SU-DHL-6 (cell line): ENCODE data around the gene CD38.

Source experiments
- H2AFZ ChIP-seq: fragments of 200-600 bp; sonication (generic); 2 replicates; pipeline ENCODE4 v1.6.1; 2014; ENCODE audit warnings: low read depth, mild to moderate bottlenecking, moderate library complexity, mixed read lengths, antibody characterized with exemption, low read length; ENCODE audit not compliant: severe bottlenecking
- H3F3A ChIP-seq: fragments of 200-600 bp; shearing (Covaris generic); 2 replicates; pipeline ENCODE4 v1.6.0; 2016; ENCODE audit warnings: antibody characterized with exemption, mild to moderate bottlenecking; ENCODE audit not compliant: insufficient read depth
- H3K27ac ChIP-seq: fragments of 200-600 bp; sonication (generic); 2 replicates; pipeline ENCODE4 v1.5.1; 2016; ENCODE audit warnings: low read depth, mild to moderate bottlenecking, low read length, moderate library complexity, mixed read lengths
- H3K27me3 ChIP-seq: fragments of 200-600 bp; sonication (generic), shearing (Covaris generic); 2 replicates; pipeline ENCODE4 v1.6.0; 2014; ENCODE audit warnings: mild to moderate bottlenecking, low read length
- H3K36me3 ChIP-seq: fragments of 200-600 bp; sonication (generic); 2 replicates; pipeline ENCODE4 v1.6.1; 2014; ENCODE audit warnings: mild to moderate bottlenecking, low read length, mixed read lengths
- H3K4me2 ChIP-seq: fragments of 300-600, 200-600 bp; shearing (Covaris generic), sonication (generic); 2 replicates; pipeline ENCODE4 v1.6.0; 2014; ENCODE audit warnings: low read length, low read depth, mild to moderate bottlenecking; ENCODE audit not compliant: poor library complexity, severe bottlenecking
- H3K4me3 ChIP-seq: fragments of 200-600 bp; sonication (generic); 2 replicates; pipeline ENCODE4 v1.5.1; 2014; ENCODE audit warnings: antibody characterized with exemption, low read length, mild to moderate bottlenecking, mixed read lengths; ENCODE audit not compliant: insufficient read depth, poor library complexity, severe bottlenecking
- H3K79me2 ChIP-seq: fragments of 200-600 bp; sonication (generic); 2 replicates; pipeline ENCODE4 v1.6.1; 2014; ENCODE audit warnings: mild to moderate bottlenecking, low read length, moderate library complexity; ENCODE audit not compliant: insufficient read depth
- H3K9ac ChIP-seq: fragments of 200-600 bp; sonication (generic); 2 replicates; pipeline ENCODE4 v1.7.0; 2014; ENCODE audit warnings: mild to moderate bottlenecking, low read length
- H3K9me2 ChIP-seq: fragments of 200-600 bp; sonication (generic); replicated peaks from 2 replicates; pipeline ENCODE4 v1.6.1; 2014; ENCODE audit warnings: low read length; ENCODE audit not compliant: insufficient read depth
- H3K9me3 ChIP-seq: fragments of 200-600 bp; sonication (generic); 2 replicates; pipeline ENCODE4 v1.6.1; 2014; ENCODE audit warnings: low read length, mixed read lengths; ENCODE audit not compliant: insufficient read depth
- H4K20me1 ChIP-seq: fragments of 200-600 bp; sonication (generic); 2 replicates; pipeline ENCODE4 v1.6.1; 2014; ENCODE audit warnings: low read depth, mild to moderate bottlenecking, antibody characterized with exemption, low read length, moderate library complexity, mixed read lengths
- EZH2phosphoT487 ChIP-seq: fragments of 200-600 bp; sonication (generic), shearing (Covaris generic); conservative IDR thresholded peaks from 2 replicates; pipeline ENCODE4 v1.6.1; 2018; ENCODE audit warnings: mild to moderate bottlenecking, antibody characterized with exemption, low read length, moderate library complexity, mixed read lengths
- TF ChIP-seq, protein P1 (sequence below): fragments of 200-600 bp; sonication (generic); IDR thresholded peaks from one replicate; pipeline ENCODE4 v1.5.1; 2017; ENCODE audit warnings: antibody characterized with exemption, mild to moderate bottlenecking, low read length, moderate library complexity; ENCODE audit not compliant: insufficient read depth, poor library complexity, severe bottlenecking

The CD38 gene

GRCh38 chr4:15894921-15895916 lies 117.1 kb downstream of the CD38 start:
- TF ChIP-seq EZH2phosphoT487 = no peak
- TF ChIP-seq, protein P1, sequence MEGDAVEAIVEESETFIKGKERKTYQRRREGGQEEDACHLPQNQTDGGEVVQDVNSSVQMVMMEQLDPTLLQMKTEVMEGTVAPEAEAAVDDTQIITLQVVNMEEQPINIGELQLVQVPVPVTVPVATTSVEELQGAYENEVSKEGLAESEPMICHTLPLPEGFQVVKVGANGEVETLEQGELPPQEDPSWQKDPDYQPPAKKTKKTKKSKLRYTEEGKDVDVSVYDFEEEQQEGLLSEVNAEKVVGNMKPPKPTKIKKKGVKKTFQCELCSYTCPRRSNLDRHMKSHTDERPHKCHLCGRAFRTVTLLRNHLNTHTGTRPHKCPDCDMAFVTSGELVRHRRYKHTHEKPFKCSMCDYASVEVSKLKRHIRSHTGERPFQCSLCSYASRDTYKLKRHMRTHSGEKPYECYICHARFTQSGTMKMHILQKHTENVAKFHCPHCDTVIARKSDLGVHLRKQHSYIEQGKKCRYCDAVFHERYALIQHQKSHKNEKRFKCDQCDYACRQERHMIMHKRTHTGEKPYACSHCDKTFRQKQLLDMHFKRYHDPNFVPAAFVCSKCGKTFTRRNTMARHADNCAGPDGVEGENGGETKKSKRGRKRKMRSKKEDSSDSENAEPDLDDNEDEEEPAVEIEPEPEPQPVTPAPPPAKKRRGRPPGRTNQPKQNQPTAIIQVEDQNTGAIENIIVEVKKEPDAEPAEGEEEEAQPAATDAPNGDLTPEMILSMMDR = no peak
- Histone ChIP-seq H3K9me2 (no peaks in the 10 kb centered on the region), H3K27me3 (no peaks in the 10 kb centered on the region), H2AFZ (no peak overlapping the region), H3K9me3 (no peaks in the 10 kb centered on the region), H3K79me2 (no peaks in the 10 kb centered on the region), H3F3A (no peaks in the 10 kb centered on the region), H3K36me3 (no peaks in the 10 kb centered on the region), H3K9ac (no peak overlapping the region), H3K4me3 (no peak overlapping the region), H4K20me1 (no peaks in the 10 kb centered on the region), H3K4me2 (no peak overlapping the region), H3K27ac (no peak overlapping the region)

- H3K9me3 ChIP-seq = no peaks in the 10 kb centered on the region
- no peak overlapping the region for H3K9ac ChIP-seq
- H4K20me1 ChIP-seq = no peaks in the 10 kb centered on the region
- TF ChIP-seq EZH2phosphoT487 = no peak
- TF ChIP-seq, protein P1 = no peak
- H3K4me2 ChIP-seq = no peak overlapping the region
- no peaks in the 10 kb centered on the region for H3F3A ChIP-seq
- H2AFZ ChIP-seq = no peak overlapping the region
- no peaks in the 10 kb centered on the region for H3K36me3 ChIP-seq
- no peak overlapping the region for H3K27ac ChIP-seq
- H3K9me2 ChIP-seq = no peaks in the 10 kb centered on the region
- H3K79me2 ChIP-seq = no peaks in the 10 kb centered on the region
- no peaks in the 10 kb centered on the region for H3K27me3 ChIP-seq
- no peak overlapping the region for H3K4me3 ChIP-seq
Observed at GRCh38 chr4:15897577-15897976, 119.4 kb downstream of the CD38 start.

DNA sequence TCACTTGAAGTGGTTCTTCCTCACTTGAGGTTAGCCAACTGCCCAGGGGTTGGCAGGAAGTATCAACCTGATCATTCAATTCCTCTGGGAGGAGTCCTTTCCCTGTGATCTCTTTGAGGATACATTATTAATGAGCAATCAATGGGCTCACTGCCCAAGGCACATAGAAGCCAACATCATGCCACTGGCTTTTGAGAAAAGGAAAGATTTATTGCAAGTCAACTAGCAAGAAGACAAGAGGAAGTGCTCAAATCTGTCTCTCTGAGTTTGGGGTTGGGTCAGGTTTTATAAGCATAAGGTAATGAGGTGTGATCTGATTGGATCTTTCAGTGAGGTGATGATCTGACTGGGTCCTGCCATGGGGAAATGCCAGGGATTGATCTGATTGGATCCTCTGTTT lies 120.8 kb downstream of the CD38 start:
- Histone ChIP-seq H2AFZ (no peak overlapping the region), H3K9ac (no peak overlapping the region)

GRCh38 chr4:15899511-15899910 lies 121.4 kb downstream of the CD38 start:
- no peaks in the 10 kb centered on the region for H3K27me3 ChIP-seq
- no peak overlapping the region for H3K4me2 ChIP-seq
- no peak overlapping the region for H2AFZ ChIP-seq
- no peak overlapping the region for H3K4me3 ChIP-seq
- H3K9me2 ChIP-seq = no peaks in the 10 kb centered on the region
- no peak overlapping the region for H3K27ac ChIP-seq
- H3K79me2 ChIP-seq = no peaks in the 10 kb centered on the region
- TF ChIP-seq EZH2phosphoT487 = no peak
- TF ChIP-seq, protein P1 = no peak
- no peaks in the 10 kb centered on the region for H4K20me1 ChIP-seq
- H3K9me3 ChIP-seq = no peaks in the 10 kb centered on the region
- H3K9ac ChIP-seq = no peak overlapping the region
- H3K36me3 ChIP-seq = no peaks in the 10 kb centered on the region
- H3F3A ChIP-seq = no peaks in the 10 kb centered on the region

More for the DNA sequence above, 120.8 kb downstream of the CD38 start:
- H4K20me1 ChIP-seq = no peaks in the 10 kb centered on the region
- no peak for TF ChIP-seq EZH2phosphoT487
- no peaks in the 10 kb centered on the region for H3K9me3 ChIP-seq
- H3K4me3 ChIP-seq = no peak overlapping the region
- no peaks in the 10 kb centered on the region for H3K36me3 ChIP-seq
- no peaks in the 10 kb centered on the region for H3K27me3 ChIP-seq
- H3K9me2 ChIP-seq = no peaks in the 10 kb centered on the region
- H3K27ac ChIP-seq = no peak overlapping the region
- no peaks in the 10 kb centered on the region for H3F3A ChIP-seq
- no peak overlapping the region for H3K4me2 ChIP-seq
- H3K79me2 ChIP-seq = no peaks in the 10 kb centered on the region
